Measurements from ENCODE around the gene CYP11A1. TPM values are rescaled to one million over a fixed set of nuclear protein-coding genes. Genes with fewer than 3 reads are reported as not detected.

CYP11A1 gene
- total RNA-seq, 1 donor from 2014 or later: 0.43 TPM

DNA sequence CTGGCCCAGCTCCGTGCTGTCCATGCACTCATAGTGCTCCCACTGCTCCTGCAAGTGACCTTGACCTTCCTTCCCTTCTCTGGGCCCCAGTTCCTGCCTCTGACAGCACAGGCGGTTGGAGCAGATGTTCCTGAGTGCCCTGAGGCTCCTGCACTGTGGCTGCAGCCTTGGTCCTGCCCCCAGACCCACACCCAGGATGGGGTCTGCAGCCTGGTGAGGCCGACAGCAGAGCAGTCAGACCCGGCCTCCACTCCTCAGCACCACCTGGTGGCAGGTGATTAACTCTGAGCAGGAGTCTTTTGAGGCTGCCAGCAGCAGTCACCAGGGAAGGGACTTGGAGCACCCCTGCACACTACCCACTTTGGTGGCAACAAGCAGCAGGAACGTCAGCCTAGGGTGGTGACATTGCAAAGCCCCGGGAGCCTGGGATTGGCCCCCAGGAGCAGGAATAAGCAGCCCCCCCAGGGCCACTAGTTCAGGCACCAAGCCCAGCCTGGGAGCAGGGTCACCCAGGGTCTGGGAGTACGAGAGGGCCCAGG lies 64.6 kb downstream of the CYP11A1 start:
- Histone ChIP-seq H4K20me1 (ENCODE audit: insufficient read depth, low read length) (no peaks in the 10 kb centered on the region), H3K9me3 (ENCODE audit: insufficient read depth, low read depth, low read length) (no peaks in the 10 kb centered on the region), H2AFZ (ENCODE audit: low read depth, low read length) (no peak overlapping the region), H3K4me1 (ENCODE audit: insufficient read depth, low read length) (peaks cover 10% of the 10 kb centered on the region), H3K4me3 (ENCODE audit: insufficient read depth, low read depth, low read length) (no peak overlapping the region), H3K27ac (ENCODE audit: low read depth, low read length) (no peak overlapping the region), H3K79me2 (ENCODE audit: insufficient read depth, low read length) (no peaks in the 10 kb centered on the region), H3K27me3 (ENCODE audit: insufficient read depth, low read length) (peaks cover 22% of the 10 kb centered on the region), H3K9ac (ENCODE audit: low read length) (no peak overlapping the region), H3K36me3 (ENCODE audit: insufficient read depth, low read length) (no peaks in the 10 kb centered on the region), H3K4me2 (ENCODE audit: low read length) (no peak overlapping the region)
- DNase-seq (ENCODE audit: low read depth): no peak
- Mint-ChIP-seq H3K4me3 (ENCODE audit: unreplicated experiment) (no peak overlapping the region), H3K36me3 (ENCODE audit: low read depth, unreplicated experiment) (peaks cover 2% of the 10 kb centered on the region), H3K9me3 (ENCODE audit: unreplicated experiment) (peaks cover 2% of the 10 kb centered on the region), H3K4me1 (ENCODE audit: low read depth, unreplicated experiment) (peaks cover 29% of the 10 kb centered on the region), H3K27me3 (ENCODE audit: low read depth, unreplicated experiment) (peaks cover 71% of the 10 kb centered on the region), H3K27ac (ENCODE audit: unreplicated experiment) (no peak overlapping the region)
- TF ChIP-seq, protein P1, sequence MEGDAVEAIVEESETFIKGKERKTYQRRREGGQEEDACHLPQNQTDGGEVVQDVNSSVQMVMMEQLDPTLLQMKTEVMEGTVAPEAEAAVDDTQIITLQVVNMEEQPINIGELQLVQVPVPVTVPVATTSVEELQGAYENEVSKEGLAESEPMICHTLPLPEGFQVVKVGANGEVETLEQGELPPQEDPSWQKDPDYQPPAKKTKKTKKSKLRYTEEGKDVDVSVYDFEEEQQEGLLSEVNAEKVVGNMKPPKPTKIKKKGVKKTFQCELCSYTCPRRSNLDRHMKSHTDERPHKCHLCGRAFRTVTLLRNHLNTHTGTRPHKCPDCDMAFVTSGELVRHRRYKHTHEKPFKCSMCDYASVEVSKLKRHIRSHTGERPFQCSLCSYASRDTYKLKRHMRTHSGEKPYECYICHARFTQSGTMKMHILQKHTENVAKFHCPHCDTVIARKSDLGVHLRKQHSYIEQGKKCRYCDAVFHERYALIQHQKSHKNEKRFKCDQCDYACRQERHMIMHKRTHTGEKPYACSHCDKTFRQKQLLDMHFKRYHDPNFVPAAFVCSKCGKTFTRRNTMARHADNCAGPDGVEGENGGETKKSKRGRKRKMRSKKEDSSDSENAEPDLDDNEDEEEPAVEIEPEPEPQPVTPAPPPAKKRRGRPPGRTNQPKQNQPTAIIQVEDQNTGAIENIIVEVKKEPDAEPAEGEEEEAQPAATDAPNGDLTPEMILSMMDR (IDR thresholded peaks at IDR 0.05; ENCODE audit: insufficient read depth, low read depth, low read length): peak; percentile 35
- TF ChIP-seq EZH2 (IDR thresholded peaks at IDR 0.05; ENCODE audit: insufficient read depth, low read length): no peak
- FAIRE-seq: no peak

DNA sequence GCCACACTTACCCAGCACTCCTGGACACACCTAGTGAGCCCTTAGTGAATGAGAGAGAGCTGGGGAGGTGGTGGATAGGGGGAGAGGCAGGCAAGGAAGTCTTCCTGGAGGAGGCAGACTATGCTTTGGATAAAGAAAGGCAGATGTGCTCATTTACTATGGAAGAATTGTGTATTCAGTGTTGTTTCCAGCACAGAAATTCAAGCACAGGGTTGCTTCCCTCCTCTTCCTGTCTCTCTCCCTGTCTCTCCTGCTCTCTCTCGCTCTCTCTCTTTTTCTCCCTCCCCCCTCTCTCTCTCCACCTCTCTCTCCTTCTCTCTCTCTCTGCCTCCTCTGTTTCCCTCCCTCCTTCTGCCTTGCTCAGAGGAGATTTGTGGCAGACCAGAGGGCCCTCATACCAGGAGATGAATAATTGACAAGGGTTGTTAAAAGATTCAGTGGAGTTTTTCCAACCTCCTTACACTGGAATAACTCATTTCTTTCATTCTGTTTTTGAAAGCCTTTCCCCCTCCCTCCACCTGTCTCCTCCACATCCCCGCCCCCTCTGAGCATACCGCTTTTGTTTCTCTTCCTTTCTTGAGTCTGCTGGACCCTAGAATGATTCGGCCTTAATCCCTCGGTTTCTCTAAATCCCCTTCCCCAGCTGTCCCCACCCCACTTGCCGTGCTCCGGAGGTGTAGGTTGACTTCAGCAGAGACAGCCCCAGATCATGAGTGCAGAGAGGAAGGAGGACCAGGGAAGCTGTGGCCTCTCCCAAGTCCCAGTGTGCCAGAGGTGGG lies 65.7 kb downstream of the CYP11A1 start:
- Mint-ChIP-seq H3K36me3 (ENCODE audit: low read depth, unreplicated experiment) (peaks cover 2% of the 10 kb centered on the region), H3K27me3 (ENCODE audit: low read depth, unreplicated experiment) (peaks cover 82% of the 10 kb centered on the region), H3K9me3 (ENCODE audit: unreplicated experiment) (peaks cover 2% of the 10 kb centered on the region), H3K4me3 (ENCODE audit: unreplicated experiment) (no peak overlapping the region), H3K4me1 (ENCODE audit: low read depth, unreplicated experiment) (peaks cover 26% of the 10 kb centered on the region), H3K27ac (ENCODE audit: unreplicated experiment) (no peak overlapping the region)
- H3K4me2 ChIP-seq (ENCODE audit: low read length): no peak overlapping the region
- H3K27me3 ChIP-seq (ENCODE audit: insufficient read depth, low read length): peaks cover 22% of the 10 kb centered on the region
- no peak overlapping the region for H3K4me3 ChIP-seq (ENCODE audit: insufficient read depth, low read depth, low read length)
- no peak overlapping the region for H3K27ac ChIP-seq (ENCODE audit: low read depth, low read length)
- H3K9me3 ChIP-seq (ENCODE audit: insufficient read depth, low read depth, low read length): no peaks in the 10 kb centered on the region
- no peaks in the 10 kb centered on the region for H3K79me2 ChIP-seq (ENCODE audit: insufficient read depth, low read length)
- TF ChIP-seq, protein P1 (IDR thresholded peaks at IDR 0.05; ENCODE audit: insufficient read depth, low read depth, low read length): no peak
- no peak for TF ChIP-seq EZH2 (IDR thresholded peaks at IDR 0.05; ENCODE audit: insufficient read depth, low read length)
- H4K20me1 ChIP-seq (ENCODE audit: insufficient read depth, low read length): no peaks in the 10 kb centered on the region
- H2AFZ ChIP-seq (ENCODE audit: low read depth, low read length): no peak overlapping the region
- peaks cover 4% of the 10 kb centered on the region for H3K4me1 ChIP-seq (ENCODE audit: insufficient read depth, low read length)
- FAIRE-seq (no peak), DNase-seq (ENCODE audit: low read depth) (no peak)
- no peak overlapping the region for H3K9ac ChIP-seq (ENCODE audit: low read length)
- no peaks in the 10 kb centered on the region for H3K36me3 ChIP-seq (ENCODE audit: insufficient read depth, low read length)
